NT2/D1 (cell line): Measurements from ENCODE around the gene CHRNE.

Experiments
- SUZ12 ChIP-seq: IDR thresholded peaks from 2 replicates; pipeline ENCODE4 v1.6.1; 2011; ENCODE audit not compliant: insufficient read length, insufficient read depth; ENCODE audit errors: extremely low read depth
- YY1 ChIP-seq: IDR thresholded peaks from 2 replicates; pipeline ENCODE4 v1.6.1; 2011; ENCODE audit not compliant: insufficient read length, insufficient read depth
- ZNF274 ChIP-seq: IDR thresholded peaks from 2 replicates; pipeline ENCODE4 v1.6.1; 2011; ENCODE audit warnings: mild to moderate bottlenecking, low read depth, low read length

DNA sequence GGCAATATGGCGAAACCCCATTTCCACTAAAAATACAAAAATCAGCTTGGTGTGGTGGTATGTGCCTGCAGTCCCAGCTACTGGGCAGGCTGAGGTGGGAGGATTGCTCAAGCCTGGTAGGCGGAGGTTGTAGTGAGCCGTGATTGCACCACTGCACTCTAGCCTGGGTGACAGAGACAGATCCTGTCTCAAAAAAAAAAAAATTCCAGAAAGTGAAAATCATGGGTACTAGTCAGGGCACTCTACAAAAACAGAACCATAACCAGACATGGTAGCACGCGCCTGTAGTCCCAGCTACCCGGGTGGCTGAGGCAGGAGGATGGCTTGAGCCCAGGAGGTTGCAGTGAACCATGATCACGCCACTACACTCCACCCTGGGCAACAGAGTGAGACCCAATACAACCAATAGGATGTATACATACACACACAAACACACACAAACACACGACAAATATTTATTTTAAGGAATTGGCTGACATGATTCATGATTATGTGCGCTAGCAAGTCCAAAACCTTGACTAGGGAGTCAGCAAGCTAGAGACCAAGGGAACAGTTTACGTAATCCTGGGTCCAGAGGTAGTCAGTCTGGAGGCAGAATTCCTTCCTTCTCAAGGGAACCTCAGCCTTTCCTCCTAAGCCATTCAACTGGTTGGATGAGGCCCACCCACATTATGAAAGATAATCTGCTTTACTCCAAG is 17.6 kb upstream of the CHRNE start:
- no peak for TF ChIP-seq YY1
- TF ChIP-seq ZNF274 = no peak
- TF ChIP-seq SUZ12 = no peak
